ENCODE results near the gene TP63.

The TP63 gene

DNA sequence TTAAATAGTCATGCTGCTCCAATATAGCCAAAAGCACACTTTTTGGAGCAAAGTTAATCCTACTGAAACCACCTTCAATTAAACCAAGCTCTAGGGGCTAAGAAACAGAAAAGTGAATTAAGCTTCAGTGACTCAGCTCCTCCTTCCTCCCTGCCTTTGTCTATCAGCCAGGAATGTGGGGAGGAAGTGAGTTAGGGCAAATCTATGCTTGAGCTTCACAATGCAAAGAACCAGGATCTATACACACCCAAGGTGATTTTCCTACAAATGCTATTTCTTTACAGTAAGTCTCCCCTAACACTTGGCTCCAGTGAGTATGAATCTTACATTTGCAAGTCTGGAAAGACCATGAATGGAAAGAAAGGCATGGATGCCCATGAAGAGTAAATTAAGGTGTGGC, 277.5 kb downstream of the TP63 start:
- DNase-seq (ENCODE audit: low read depth in 4 of 4, low spot score in 1 of 4), result no peak

DNA sequence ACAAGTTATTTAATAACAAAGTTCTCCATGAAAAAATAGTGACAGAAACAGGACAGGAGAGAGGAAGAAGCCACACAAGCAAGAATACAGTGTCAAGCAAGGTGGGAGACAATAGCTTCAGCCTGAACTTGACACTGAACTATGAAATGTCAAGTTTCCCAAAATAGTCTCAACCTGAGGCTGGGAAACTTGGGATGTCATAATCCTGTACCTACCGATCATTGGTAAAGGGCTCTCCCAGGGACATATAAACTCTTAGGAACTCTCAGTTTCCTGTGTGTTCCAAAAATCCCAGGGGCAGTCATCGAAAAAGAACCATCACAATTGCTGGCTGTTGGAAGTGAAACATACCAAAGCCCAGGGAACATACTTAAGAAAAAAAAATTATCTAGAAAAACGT, 277.9 kb downstream of the TP63 start:
- no peak for DNase-seq (ENCODE audit: low read depth in 4 of 4, low spot score in 1 of 4)

DNA sequence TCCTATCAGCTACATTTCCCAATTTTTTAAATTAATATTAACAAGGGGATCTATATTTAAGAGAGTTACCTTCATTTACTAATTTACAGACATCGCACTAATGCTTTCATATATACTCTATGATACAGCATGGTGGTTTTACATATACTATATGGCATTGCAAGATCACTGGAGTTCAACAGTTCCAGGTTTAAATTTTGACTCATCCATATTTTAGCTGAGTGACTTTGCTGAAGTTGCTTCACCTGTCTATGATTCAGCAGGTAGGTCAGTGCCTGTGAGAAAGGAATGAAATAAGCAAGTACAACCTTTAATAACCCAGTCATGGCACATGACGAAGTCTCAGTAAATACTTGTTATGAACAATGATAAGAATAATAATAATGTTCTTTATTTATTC, 278.4 kb downstream of the TP63 start:
- no peak for DNase-seq (ENCODE audit: low read depth in 4 of 4, low spot score in 1 of 4)

DNA sequence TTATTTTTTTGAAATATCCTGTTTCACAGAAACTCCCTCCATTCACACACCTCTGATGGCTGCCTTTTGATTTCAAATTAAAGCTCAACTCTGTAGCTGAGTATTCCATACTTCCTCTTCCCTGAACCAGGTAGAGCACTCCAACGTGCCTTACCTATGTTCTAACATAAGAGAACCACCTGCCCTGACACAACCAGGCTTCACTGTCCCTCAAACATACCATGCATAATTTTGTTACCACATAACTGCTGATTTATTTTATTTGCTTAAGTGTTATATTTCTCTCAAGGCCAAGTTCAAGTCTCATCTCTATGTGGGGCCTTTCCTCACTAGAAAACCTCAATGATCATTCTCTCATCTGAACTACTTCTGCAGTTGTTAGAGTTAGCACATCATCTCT, 279.8 kb downstream of the TP63 start:
- no peak for DNase-seq (ENCODE audit: low read depth in 4 of 4, low spot score in 1 of 4)

DNA sequence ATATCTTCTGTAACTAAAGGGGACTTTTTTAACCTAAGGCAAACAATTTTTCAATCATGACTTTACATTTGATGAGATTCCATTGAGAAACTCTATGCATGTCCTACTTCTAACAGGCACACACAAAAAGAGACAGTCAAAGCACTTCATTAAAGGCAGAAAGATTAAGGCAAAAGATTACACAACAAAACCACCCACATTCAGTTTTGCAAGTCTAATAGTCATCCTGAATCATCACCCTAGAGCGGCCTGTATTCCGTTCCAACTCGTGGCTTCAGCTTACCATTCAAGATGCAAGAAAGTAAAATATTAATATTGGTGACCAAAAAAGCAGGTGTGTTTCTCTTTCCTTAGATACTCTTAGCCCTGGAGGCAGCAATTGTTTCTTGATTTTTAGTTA, 283.6 kb downstream of the TP63 start:
- peak in 1 of 4 experiments; percentile 3 for DNase-seq (ENCODE audit: low read depth in 4 of 4, low spot score in 1 of 4)

DNA sequence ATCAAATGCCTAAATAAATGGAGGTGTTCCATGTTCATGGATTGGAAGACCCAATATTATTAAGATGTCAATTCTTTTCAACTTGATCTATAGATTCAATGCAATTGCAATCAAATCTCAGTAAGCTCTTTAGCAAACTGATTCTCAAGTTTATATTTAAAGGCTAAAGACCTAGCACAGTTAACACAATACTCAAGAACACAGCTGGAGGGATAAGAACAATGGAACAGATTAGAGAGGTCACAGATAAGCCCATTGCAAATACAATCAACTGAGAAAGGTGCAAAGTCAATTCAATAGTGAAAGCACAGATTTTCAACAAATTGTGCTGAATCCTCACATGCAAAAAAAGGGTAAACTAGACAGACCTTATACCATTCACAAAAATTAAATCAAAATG, 290.6 kb downstream of the TP63 start:
- no peak for DNase-seq (ENCODE audit: low read depth in 4 of 4, low spot score in 1 of 4)

DNA sequence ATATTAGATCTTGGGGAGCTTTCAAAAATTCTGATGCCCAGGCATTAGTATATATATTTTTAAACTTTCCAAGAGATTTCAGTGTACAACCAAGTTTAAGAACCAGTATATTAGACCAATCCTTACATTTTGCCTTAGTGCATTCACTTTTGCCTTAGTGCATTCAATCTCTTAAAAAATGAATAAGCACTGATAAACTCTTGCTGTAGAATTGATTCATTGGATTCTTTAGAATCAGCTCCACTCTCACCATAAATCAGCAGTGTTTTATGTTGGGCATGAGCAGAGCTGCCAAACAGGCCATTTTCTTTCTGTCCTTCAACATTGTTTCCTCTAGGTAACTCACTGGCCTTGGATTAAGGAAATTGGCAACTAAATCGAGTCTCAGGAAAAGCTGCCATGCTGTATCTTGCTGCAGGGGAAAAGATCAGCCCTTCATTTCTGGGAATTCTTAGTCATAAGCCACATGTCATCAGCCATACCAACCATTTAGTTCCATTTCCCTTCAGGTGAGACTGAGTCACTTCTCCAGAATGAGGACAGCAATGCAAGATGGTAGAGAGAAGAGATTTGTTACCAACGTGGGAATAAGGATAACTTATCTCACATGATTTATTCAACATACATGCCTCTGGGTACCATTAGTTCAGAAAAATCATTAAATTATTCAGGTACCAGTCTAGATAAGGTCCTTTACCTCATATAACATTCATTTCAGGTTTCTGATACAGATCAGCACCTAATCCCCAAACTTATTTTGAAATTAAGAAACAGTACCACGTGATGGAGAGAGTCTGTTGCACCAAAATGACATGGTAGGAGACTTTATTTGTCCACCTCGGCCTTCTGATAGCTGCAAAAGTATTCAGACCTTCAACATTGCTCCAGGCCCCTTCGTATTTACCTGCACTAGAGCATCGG, 297.0 kb downstream of the TP63 start:
- DNase-seq (ENCODE audit: low read depth in 4 of 4, low spot score in 1 of 4), result no peak

DNA sequence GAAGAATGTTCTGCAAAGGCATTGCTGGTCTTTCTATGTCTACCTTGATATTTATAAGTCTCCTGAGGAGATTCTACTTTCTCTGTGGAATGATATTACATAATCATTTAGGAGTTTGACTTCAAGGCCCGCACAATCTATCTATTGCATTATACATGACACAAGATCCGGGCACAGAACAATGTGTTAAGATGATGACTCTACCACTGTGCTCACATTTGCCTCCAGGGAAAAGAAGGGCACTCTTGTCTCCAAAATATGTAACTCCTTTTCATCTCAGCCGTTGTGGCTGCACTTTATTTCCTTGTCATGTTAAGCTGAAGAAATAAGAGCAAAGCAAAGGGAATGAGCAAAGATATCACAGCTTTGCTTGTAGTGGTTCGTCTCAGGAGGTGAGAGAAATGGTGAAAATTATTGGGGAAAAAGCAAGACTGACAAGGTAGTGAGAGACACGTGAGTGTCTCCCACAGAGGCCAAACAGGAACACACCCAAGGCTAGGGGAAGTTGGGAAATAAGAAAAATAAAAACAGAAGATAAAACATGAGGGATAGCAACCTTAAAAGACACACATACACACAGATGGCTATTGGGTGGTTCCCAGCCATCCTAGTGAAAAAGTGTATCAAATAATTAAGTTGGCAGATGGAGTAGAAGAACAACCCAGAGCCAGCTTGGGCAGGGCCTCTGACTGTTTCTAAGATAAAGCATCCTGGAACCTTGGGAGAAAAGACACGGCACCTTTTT, 305.2 kb downstream of the TP63 start:
- DNase-seq (ENCODE audit: low read depth in 4 of 4, low spot score in 1 of 4), result no peak

DNA sequence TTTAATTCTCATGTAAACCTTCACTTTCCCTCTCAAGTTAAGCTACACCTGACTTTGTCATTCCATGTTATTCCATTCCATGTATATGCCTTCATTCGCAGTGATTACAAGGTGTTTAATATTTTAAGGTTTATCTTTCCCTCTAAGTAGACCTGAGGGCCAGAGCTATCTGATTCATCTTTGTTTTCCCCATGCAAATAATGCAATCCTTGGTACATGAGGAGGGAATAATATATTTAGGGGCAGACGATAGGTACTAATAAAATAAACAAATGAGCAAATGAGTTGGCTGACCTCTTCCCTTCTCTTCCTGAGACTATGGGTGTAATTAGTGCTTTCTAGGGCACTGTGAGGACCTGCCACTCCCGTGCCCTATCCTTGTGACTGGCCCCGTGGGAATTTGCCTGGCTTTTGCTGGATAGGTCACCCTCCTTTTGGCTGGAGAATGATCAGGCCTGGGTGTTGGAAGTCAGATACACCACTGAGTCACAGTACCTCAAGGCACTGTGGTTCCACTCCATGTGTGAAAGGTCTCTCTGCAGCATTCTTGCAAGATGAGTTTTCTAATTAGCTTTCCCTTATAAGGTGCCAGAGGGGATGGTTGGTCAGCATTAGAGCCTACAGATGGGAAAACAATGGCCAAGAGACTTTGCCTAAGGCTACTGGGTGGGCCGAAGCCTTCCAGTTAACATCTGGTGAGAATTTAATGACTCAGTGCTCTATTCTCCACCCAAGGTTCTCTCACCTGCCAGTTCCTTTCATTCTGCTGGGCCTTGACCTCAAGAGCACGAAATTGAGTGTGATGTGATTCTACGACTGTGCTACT, 306.3 kb downstream of the TP63 start:
- DNase-seq (ENCODE audit: low read depth in 4 of 4, low spot score in 1 of 4), result no peak

DNA sequence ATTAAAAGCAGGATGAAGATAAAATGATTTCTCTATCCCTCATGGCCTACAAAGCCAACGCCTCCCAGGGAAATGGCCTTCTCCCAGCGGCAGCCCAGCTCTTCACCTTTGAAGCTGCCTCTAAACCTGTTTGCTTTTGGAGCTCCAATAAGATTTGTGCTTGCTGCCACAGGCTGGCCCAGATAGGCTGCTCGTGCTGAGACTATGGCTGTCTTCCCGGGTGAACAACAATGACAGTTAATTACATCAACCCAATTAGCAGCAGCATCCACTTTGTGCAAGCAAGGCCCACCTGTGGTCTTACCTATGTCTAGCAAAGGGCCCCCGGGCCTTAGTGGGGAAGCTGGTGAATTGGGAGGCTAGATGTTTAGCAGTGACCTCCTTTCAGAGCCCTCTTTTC, 309.9 kb downstream of the TP63 start:
- no peak for DNase-seq (ENCODE audit: low read depth in 4 of 4, low spot score in 1 of 4)

DNA sequence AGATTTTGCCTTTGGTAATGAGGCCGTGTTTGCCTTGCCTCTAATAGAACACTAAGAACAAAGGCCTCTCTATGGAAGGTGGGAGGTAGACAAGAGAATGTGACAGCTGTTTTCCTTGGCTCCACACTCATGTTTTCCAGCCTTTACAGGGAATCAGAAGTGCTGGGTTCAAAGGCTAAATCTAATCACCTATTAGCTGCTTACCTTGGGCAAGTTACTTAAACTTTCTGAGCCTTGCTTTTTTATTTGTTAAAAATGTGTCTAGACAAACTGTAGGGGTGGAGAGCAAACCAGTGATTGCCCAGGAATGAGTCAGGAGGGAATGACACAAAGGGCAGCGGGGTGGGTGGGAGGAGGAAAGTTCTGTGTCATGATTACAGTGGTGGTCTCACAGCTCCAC, 310.5 kb downstream of the TP63 start:
- DNase-seq (ENCODE audit: low read depth in 4 of 4, low spot score in 1 of 4), result no peak

DNA sequence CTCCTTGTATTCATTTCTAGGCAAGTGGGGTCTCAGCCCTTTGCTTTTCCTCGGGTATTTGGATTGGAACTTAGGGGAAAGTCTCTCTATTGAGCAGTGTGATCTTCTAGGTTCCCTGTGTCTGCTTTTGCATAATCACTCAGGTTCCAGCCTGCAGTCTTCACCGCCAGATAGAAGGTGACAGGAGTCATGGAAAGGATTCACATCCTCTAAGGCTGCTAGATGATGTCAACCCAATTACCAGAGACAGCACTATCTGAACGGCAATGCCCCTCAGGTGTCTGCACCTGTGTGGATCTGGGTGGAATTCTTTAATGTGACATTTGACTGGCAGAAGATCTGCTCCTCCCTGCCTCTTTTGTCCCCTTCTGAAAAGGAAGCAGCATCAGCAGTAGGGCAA, 311.8 kb downstream of the TP63 start:
- DNase-seq (ENCODE audit: low read depth in 4 of 4, low spot score in 1 of 4), result no peak

DNA sequence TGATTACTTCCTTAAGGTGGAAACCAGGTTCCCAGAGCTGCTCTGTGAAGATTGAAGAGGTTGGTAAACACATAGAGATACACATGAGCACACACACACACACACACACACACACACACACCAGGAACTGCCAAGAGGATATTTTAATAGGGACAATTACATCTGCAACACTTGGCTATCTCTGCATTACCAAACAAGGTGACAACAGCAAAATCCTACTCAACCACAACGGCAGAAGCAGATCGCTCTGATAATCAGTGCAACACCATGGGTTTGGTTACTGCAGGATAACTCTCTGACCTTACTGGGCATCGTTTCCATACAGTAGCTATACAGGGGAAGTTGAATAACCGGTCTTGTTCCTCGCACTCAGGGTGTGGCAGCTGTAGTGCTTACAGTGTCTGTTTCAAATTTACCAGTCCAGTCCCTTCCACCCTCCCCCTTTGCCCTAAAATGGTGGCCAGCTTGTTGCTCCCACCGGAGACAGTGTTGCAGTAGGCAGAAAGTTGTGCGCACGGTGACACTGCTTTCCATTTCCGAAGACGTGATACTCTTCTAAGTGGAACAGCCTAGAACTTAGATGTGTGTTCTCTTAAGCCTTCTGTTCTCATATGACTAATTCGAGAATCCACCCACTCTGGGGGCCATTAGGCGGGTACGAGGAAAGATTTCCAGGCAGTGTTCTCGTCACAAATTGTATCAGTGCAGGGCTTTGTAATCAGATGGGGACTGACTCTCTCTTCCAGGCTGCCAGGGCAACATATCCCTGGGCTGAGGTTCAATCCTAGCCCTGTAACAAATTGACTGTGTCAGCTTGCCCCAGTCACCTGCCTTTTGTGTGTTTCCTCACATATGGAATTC, 313.3 kb downstream of the TP63 start:
- DNase-seq (ENCODE audit: low read depth in 4 of 4, low spot score in 1 of 4), result no peak

DNA sequence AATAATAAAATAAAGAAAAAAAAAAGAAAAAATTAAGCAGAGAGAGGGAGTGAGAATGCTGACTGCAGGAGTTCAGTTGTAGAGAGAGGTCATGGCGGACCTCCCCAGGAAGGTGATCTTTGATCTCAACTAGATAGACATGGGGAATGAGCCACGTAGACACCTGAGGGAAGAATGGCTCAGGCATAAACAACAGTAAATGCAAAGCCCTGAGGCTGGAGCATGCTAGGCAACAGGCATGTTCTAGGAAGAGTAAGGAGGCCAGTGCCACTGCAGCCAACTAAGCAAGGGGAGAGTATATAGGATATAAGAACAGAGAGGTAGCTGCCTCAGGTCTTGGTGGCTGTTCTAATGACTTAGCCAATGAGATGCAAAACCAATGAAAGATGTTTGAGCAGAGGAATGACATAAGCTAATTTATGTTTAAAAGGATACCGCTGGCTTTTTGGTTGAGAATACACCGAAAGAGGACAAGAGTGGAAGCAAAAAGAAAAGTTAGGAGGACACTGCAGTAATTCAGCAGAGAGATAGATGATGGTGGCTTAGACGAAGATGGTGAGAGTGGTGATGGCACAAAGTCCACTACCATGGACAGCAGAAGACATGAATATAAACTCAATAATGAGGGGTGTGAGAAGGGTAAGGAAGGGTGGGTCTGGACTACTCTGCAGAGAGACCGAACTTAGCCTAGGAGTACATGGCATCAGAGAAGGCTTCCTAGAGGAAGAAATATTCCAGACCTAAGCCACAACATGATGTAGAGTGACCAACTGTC, 314.9 kb downstream of the TP63 start:
- no peak for DNase-seq (ENCODE audit: low read depth in 4 of 4, low spot score in 1 of 4)
